ENCODE data around the gene PDE1A.

PDE1A gene

DNA sequence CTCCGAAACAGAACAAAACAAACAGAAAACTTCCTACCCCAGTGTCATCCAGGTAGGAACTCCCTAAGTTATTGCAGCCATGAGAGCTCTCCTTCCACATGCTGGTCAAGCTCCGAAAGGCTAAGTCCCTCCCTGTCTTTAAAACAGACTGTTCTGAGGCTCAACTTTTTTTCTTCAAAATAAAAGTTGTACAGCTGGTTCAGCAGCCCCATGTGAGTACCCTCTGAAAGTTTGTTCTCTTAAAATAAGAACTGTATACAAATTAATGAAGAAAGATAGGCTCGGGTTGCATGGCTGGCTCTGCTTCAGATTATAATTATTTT, at the start of gene PDE1A:
PDE1A (minus strand) TSS at position 119 of the 323 bp plus-strand sequence.
- no peak for DNase-seq (ENCODE audit: extremely low read depth in 1 of 2, low read depth in 1 of 2)

- DNase-seq (ENCODE audit: extremely low read depth in 1 of 2, low read depth in 1 of 2): no peak
Measured at GRCh38 chr2:182473635-182474034, 46.8 kb upstream of the PDE1A start.

GRCh38 chr2:182463760-182464159, 36.9 kb upstream of the PDE1A start:
- DNase-seq (ENCODE audit: extremely low read depth in 1 of 2, low read depth in 1 of 2): no peak

GRCh38 chr2:182456784-182457183, 29.9 kb upstream of the PDE1A start:
- DNase-seq (ENCODE audit: extremely low read depth in 1 of 2, low read depth in 1 of 2): no peak

- DNase-seq (ENCODE audit: extremely low read depth in 1 of 2, low read depth in 1 of 2): no peak
Measured at GRCh38 chr2:182452456-182452990, 25.7 kb upstream of the PDE1A start.

DNA sequence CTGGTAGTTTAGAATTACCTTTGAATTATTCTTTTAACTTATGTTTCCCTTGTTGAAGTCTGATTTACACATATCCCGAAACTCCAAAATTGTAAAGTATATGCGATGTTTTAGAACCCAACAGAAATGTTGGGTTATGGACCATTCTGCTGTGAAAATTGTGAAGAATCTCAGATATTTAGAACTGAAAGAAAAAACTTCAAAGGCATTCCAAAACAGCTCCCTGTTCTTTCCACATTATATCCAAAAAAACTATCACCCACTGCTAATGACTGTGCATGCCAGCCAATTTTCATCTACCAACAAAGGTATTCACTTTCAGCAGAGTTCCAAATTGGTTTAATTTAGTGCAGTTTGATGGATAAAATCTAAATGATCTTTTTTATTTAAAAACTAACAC, 21.5 kb upstream of the PDE1A start:
- DNase-seq (ENCODE audit: extremely low read depth in 1 of 2, low read depth in 1 of 2): no peak

GRCh38 chr2:182447863-182448262, 21.0 kb upstream of the PDE1A start:
- DNase-seq (ENCODE audit: extremely low read depth in 1 of 2, low read depth in 1 of 2): no peak

DNA sequence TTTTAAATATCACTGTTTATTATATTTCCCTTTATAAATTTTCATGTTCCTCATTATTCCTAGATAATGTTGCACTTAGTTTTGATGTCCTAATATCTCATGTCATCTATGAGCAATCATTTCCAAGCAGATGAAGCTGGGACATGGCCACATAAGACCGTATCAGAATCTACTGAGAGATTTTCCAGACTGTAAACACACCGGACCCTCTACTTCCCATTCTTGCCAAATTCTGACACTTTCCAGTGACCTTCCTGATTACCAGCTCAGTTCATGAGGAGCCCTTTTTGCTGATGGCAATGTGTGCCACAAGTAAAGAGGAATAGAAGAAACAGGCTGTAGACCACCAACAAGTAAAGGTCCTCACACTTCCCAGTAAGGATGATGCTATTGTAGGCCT, 20.3 kb upstream of the PDE1A start:
- no peak for DNase-seq (ENCODE audit: extremely low read depth in 1 of 2, low read depth in 1 of 2)

GRCh38 chr2:182446087-182446486, 19.3 kb upstream of the PDE1A start:
- DNase-seq (ENCODE audit: extremely low read depth in 1 of 2, low read depth in 1 of 2): no peak

DNA sequence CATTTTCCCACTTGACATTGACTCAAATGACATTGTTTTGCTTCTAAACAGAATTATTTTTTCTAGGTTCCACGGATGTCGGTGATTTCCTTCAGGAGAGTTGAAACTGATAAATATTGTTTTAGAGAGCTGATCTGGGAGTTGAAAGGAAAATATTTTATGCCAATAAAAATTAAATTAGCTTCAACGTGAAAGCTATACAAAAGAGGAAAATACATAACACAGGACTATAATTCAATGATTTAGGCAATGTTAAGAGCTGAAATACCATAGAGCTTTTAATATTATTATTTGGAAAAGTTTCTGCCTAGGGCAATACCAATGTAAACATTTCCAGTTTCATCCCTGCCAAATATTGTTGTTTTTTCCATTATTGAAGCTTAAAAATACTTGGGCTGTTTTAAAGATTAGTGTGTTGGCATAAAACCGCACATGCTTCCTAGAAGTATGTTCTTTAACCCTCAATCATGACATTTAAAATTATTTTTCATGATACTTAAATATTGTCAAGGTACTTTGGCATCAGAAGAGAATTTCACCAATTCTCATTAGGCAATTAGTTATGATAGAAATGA, 18.6 kb upstream of the PDE1A start:
- DNase-seq (ENCODE audit: extremely low read depth in 1 of 2, low read depth in 1 of 2): no peak

DNA sequence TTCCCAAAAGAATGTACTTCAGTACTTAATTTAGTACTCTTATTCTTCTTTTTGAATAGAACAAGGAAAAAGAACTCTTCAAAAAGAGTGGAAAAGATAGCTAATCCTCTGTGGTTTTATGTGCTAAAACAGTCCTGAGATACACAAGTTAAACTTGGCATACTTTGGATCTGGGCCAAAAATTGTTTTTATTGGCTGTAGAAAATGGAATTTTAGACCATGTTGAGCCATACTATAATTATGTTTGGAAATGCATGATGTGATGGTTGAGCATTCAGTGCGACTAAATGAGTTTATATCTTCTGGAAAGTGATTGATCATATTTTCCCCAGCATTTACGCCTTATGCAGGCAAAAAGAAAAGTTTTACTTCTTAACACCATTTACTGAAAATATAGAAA, 18.0 kb upstream of the PDE1A start:
- DNase-seq (ENCODE audit: extremely low read depth in 1 of 2, low read depth in 1 of 2): no peak

DNA sequence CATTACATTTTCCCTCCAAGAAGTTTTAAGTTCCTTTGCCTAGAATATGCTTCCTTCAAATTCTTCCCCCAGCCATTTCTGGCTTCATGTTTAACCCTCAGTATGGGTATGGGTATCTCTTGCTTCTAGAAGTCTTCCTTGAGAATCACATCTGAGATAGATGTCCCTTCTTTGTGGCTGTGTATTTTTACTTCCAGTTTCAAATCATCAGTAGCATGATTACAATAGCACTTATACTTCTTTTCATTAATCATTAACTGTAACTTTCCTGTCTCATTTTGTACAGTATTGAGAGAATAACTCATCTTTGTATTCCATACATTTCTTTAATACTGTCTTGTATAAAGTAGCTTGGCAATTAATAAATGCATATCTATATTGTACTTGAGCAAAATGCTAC, 17.3 kb upstream of the PDE1A start:
- DNase-seq (ENCODE audit: extremely low read depth in 1 of 2, low read depth in 1 of 2): no peak

DNA sequence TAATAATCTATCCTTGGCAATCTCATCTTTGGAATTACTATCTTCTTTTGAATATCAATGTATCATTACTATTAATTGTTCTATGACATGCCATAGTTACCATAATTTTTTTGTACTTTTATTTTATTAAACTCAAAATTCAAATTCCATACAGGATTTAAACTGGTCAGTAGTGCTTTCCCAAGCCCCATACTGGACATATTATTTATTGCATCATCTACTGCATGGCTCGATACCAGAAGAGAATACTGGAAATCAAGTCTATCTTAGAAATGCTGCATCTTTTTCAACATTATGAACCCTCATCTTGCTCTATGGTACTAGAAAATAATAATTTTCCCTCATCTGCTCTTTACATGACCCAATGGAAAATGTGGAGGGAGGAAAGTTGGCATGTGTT, 9.4 kb upstream of the PDE1A start:
- no peak for DNase-seq (ENCODE audit: extremely low read depth in 1 of 2, low read depth in 1 of 2)

DNA sequence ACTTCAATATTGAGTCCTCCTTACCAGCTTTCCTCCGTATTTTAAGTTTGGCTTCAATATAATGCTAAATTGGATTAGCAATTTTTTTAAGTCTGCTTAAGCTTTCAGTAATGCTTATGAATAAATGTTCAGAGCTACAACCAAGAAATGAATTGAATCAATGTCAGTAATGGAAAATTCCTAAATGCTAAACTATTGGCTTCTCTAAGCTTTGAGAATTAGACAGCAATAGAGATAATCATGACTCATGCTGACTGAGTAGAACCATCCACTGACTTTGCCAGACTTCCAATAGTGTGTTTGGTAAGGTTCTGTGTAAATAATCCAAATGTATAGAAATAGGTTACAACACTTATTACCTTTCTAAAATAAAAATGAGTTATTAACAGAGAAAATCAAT, 8.9 kb upstream of the PDE1A start:
- DNase-seq (ENCODE audit: extremely low read depth in 1 of 2, low read depth in 1 of 2): no peak

DNA sequence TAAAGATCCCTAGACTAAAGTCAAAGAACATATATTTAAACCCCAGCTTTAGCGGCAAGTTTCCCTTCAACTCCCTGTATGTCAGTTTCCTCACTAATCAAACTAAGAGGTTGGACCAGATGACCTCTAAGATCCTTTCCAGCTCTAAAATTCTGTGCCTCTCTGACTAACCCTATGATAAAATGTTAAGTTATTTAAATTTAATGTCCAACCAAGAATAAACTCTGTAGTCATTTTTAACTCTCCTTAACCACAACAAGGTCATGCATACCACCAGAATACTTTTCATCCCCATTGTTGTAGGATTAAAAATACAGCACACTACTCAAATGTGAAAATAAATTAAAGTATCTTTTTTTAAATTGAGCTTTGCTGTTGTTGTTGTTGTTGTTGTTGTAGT, 5.2 kb upstream of the PDE1A start:
- DNase-seq (ENCODE audit: extremely low read depth in 1 of 2, low read depth in 1 of 2): no peak

DNA sequence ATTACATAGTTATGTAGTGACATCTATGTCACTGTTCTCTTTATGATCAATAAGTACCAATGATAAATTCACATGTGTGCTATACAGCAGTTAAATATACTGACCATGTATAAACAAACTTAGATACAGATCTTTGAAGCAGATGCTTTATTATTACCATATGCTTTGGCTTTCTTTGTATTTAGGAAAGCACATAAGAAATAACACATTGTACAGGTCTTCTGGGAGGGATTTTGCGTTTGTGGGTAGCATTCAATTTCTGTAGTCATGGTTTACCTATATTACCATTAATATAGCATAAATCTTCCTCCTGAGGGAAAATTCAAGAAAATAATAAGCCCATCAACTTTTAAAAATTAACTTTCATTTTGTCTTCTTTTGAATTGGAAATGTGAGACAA, 1.6 kb upstream of the PDE1A start:
- no peak for DNase-seq (ENCODE audit: extremely low read depth in 1 of 2, low read depth in 1 of 2)

DNA sequence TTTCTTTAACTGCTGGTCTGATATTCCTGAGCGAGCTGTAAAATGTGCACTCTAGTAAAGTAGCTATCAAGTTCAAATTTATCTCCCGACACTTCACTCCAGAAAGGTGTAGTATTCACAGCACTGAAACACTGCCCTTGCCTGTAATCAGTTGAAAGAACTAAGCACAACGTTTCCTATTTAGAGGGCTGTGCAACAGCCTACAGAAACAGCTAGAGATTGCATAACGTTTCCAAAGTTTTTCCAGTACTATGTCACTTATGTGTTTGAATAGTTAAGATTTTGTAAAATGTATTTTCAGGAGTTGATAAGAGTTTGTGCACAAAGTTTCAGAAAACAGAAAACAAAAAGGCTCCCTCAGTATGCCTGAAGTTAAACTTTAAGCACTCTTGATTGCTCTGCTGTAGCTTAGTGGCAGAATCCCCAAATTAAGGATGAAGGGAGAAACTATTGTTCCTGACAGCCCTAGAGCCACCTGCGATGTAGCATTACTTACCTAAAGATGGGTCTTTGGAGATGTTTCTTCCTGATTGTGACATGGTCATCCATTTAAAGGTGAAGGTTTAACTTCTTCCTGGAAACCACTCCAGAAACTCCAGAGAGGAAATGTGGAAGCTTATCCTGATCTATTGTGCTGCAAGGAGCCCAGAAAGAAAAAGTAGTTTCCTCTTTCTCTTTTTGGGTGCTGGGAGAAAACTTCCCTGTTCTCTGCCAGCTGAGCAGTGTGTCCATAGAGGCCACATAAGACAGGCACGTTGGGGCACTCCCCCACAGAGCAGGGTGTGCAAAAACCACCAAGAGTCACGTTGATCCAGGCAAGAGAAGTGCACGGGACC, 536 bp downstream of the PDE1A start:
- DNase-seq (ENCODE audit: extremely low read depth in 1 of 2, low read depth in 1 of 2): no peak

DNA sequence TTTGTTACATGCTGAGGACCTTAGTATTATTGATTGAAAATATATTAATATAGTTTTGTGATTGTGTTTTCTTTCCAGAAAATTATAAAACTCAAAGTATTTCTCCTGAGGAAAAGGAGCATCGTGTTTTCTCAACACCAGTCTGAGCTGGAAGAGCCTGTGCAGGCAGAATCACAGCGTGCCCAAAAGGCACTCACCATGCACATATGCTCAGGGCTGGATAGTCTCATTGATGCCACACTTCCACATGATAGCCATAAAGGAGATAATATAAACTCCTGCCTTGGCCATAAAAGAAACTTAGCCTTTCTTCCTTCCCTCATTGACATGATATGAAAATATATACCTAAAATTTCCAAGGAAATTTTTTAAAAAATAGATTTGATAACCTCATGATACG, 4.0 kb downstream of the PDE1A start:
- DNase-seq (ENCODE audit: extremely low read depth in 1 of 2, low read depth in 1 of 2): no peak

DNA sequence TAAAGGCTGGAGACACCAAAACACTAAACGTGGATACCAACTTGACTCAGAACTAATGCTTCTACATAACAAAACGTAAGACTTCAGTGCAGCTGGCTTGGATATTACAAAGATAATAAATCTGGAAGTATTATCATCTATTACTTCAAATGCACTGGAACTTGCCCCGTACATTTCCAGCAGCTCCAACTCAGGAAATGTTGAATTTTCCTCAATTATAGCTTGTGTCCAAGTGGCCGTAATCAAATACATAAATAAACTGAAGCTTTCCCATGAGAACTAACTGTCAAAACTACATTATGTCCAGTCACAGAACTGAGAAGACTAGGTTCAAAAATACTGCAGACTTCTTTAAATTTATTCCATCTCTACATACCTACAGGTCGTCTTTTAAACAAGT, 6.2 kb downstream of the PDE1A start:
- DNase-seq (ENCODE audit: extremely low read depth in 1 of 2, low read depth in 1 of 2): no peak

DNA sequence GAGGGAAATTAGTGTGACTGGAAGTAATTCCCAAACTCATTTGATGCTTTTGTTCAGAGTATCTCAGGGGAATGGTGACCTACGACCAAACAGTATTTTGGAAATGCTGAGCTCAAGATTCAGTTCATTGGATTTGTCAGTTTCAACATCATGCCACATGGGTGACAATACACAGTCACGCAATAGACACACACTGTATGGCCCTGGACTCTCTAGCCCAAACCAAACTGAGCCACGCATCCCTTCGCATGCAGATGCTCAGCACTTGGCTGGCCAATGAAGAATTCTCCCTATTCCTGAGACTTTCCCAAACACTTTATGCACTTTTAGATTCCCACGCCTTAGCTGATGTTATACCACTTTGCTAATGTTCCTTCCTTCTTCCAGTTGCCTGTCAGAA, 10.0 kb downstream of the PDE1A start:
- DNase-seq (ENCODE audit: extremely low read depth in 1 of 2, low read depth in 1 of 2): no peak

- no peak for DNase-seq (ENCODE audit: extremely low read depth in 1 of 2, low read depth in 1 of 2)
Measured at GRCh38 chr2:182416191-182416590, 10.6 kb downstream of the PDE1A start.

GRCh38 chr2:182415771-182416170, 11.1 kb downstream of the PDE1A start:
- DNase-seq (ENCODE audit: extremely low read depth in 1 of 2, low read depth in 1 of 2): no peak

GRCh38 chr2:182412858-182413257, 14.0 kb downstream of the PDE1A start:
- no peak for DNase-seq (ENCODE audit: extremely low read depth in 1 of 2, low read depth in 1 of 2)

Measured in stimulated activated CD8-positive, alpha-beta memory T cell treated with anti-CD3 and anti-CD28 coated beads, Interleukin-7, amount 100 ng/mL, for 48 hours (primary cell).